ENCODE results near the gene FAM168B.

DNA sequence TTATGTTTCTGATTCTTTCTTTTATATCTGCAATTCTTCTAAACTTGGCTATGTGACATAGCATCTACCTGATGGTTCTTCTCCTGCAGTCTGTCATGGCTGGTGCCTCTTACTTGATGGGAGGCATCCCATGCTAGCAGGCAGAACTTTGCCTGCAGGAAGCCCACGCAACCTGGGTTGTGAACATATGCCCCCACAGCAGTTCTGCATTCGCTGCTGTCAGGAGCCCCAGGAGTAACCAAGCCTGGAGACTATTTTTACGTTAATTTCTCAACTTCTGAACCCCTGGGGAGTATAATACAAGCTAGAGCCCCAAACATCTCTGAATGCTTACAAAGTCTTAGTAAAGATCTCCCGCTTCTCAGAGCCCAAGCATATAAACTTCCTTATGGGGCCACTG, 12.1 kb downstream of the FAM168B start:
- TF ChIP-seq, protein P1, sequence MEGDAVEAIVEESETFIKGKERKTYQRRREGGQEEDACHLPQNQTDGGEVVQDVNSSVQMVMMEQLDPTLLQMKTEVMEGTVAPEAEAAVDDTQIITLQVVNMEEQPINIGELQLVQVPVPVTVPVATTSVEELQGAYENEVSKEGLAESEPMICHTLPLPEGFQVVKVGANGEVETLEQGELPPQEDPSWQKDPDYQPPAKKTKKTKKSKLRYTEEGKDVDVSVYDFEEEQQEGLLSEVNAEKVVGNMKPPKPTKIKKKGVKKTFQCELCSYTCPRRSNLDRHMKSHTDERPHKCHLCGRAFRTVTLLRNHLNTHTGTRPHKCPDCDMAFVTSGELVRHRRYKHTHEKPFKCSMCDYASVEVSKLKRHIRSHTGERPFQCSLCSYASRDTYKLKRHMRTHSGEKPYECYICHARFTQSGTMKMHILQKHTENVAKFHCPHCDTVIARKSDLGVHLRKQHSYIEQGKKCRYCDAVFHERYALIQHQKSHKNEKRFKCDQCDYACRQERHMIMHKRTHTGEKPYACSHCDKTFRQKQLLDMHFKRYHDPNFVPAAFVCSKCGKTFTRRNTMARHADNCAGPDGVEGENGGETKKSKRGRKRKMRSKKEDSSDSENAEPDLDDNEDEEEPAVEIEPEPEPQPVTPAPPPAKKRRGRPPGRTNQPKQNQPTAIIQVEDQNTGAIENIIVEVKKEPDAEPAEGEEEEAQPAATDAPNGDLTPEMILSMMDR (IDR thresholded peaks at IDR 0.05): no peak
- TF ChIP-seq, protein P2, sequence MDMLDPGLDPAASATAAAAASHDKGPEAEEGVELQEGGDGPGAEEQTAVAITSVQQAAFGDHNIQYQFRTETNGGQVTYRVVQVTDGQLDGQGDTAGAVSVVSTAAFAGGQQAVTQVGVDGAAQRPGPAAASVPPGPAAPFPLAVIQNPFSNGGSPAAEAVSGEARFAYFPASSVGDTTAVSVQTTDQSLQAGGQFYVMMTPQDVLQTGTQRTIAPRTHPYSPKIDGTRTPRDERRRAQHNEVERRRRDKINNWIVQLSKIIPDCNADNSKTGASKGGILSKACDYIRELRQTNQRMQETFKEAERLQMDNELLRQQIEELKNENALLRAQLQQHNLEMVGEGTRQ (IDR thresholded peaks at IDR 0.05; ENCODE audit: borderline replicate concordance, low read depth, low read length): no peak
- no peak for TF ChIP-seq ELF1 (IDR thresholded peaks at IDR 0.05)
- TF ChIP-seq NRF1 (IDR thresholded peaks at IDR 0.05; ENCODE audit: low read depth, low read length): no peak
- no peak for TF ChIP-seq MEF2A (IDR thresholded peaks at IDR 0.05; ENCODE audit: borderline replicate concordance, low read depth)
- no peak for TF ChIP-seq SMC3 (IDR thresholded peaks at IDR 0.05; ENCODE audit: low read depth, low read length)
- TF ChIP-seq TAF1 (IDR thresholded peaks at IDR 0.05; ENCODE audit: borderline replicate concordance, low read depth, low read length): no peak
- TF ChIP-seq POLR2AphosphoS5 (IDR thresholded peaks at IDR 0.05; ENCODE audit: low read depth, low read length): no peak

Measured in SK-N-SH (cell line).